Activated gamma-delta T cell treated with Interleukin-2 at 50 U/mL for 16 hours (primary cell): Measurements from ENCODE around the gene GPR55.
A peak's percentile ranks its signal among the peaks of the same experiment; 100 is the strongest.
"Not testable (repeated sequence)": the region's sequence is repeated elsewhere in the genome, so short reads cannot be mapped to it uniquely, and the experiment has no call there.

Experiments
- DNase-seq: peaks from one replicate; pipeline ENCODE4 v3.0.0-alpha.2; 2020

GPR55 gene

GRCh38 chr2:230924470-230925341 lies at the start of gene GPR55:
Gene GPR55 (minus strand): TSS chr2:230925242. CDS start chr2:230910962, 14,280 bp downstream.
- DNase-seq = peak; percentile 31

GRCh38 chr2:230974096-230974913 lies 49.3 kb upstream of the GPR55 start:
- DNase-seq = peak; percentile 77

- no peak for DNase-seq
Observed at GRCh38 chr2:230972046-230972445, 47.0 kb upstream of the GPR55 start.

- no peak for DNase-seq
Observed at GRCh38 chr2:230969659-230970015, 44.6 kb upstream of the GPR55 start.

GRCh38 chr2:230968921-230969658 lies 44.0 kb upstream of the GPR55 start:
- no peak for DNase-seq

GRCh38 chr2:230968314-230968713 lies 43.3 kb upstream of the GPR55 start:
- not testable (repeated sequence) for DNase-seq

GRCh38 chr2:230967113-230967512 lies 42.1 kb upstream of the GPR55 start:
- no peak for DNase-seq

- no peak for DNase-seq
Observed at GRCh38 chr2:230964136-230964730, 39.2 kb upstream of the GPR55 start.

- no peak for DNase-seq
Observed at GRCh38 chr2:230961091-230961491, 36.0 kb upstream of the GPR55 start.

GRCh38 chr2:230960026-230960425 lies 35.0 kb upstream of the GPR55 start:
- DNase-seq = no peak

GRCh38 chr2:230958820-230959756 lies 34.0 kb upstream of the GPR55 start:
- DNase-seq = no peak

GRCh38 chr2:230957756-230958391 lies 32.8 kb upstream of the GPR55 start:
- DNase-seq = no peak

- DNase-seq = no peak
Observed at GRCh38 chr2:230956827-230957755, 32.0 kb upstream of the GPR55 start.

GRCh38 chr2:230955163-230955737 lies 30.2 kb upstream of the GPR55 start:
- DNase-seq = no peak

GRCh38 chr2:230954746-230955145 lies 29.7 kb upstream of the GPR55 start:
- DNase-seq = no peak

- no peak for DNase-seq
Observed at GRCh38 chr2:230953845-230954244, 28.8 kb upstream of the GPR55 start.

GRCh38 chr2:230952226-230952956 lies 27.3 kb upstream of the GPR55 start:
- DNase-seq = no peak

- DNase-seq = no peak
Observed at GRCh38 chr2:230951396-230951795, 26.4 kb upstream of the GPR55 start.

GRCh38 chr2:230950874-230951339 lies 25.9 kb upstream of the GPR55 start:
- no peak for DNase-seq
